Thyroid gland (tissue), 4 donors: ENCODE data around the gene STAC3.

Experiments
- CTCF ChIP-seq, 6 experiments: fragments of 200-600 bp in 3 of 6; fragments of 450-650 bp in 3 of 6; sonication (generic) in 3 of 6; IDR thresholded peaks; one replicate each; pipeline ENCODE4 v1.5.1; 2016 to 2019; ENCODE audit warnings: antibody characterized with exemption in 6 of 6, mild to moderate bottlenecking in 2 of 6, inconsistent platforms in 1 of 6, moderate library complexity in 1 of 6
- POLR2A ChIP-seq, 2 donors: fragments of 450-650 bp; IDR thresholded peaks; one replicate each; pipeline ENCODE4 v1.6.1; 2017; ENCODE audit warnings: antibody characterized with exemption in 2 of 2, mild to moderate bottlenecking in 2 of 2, moderate library complexity in 1 of 2

GRCh38 chr12:57266681-57267080 lies 15.7 kb upstream of the STAC3 start:
- TF ChIP-seq CTCF (IDR thresholded peaks at IDR 0.05) (no peak), POLR2A (IDR thresholded peaks at IDR 0.05) (no peak)
